NCI-H446 (cell line): ENCODE data around the gene AIG1.
"Not testable (repeated sequence)": the region's sequence is repeated elsewhere in the genome, so short reads cannot be mapped to it uniquely, and the experiment has no call there.

Experiments
- DNase-seq, 2 experiments: peaks; one replicate each; lab custom pipeline; 2025; lab: John Stamatoyannopoulos, UW

AIG1 gene

GRCh38 chr6:143270026-143270425, 209.3 kb downstream of the AIG1 start:
- DNase-seq, result no peak

GRCh38 chr6:143271024-143271423, 210.3 kb downstream of the AIG1 start:
- DNase-seq, result peak; percentile 91 to 94

- DNase-seq, result no peak
Measured at GRCh38 chr6:143276436-143276835, 215.7 kb downstream of the AIG1 start.

DNA sequence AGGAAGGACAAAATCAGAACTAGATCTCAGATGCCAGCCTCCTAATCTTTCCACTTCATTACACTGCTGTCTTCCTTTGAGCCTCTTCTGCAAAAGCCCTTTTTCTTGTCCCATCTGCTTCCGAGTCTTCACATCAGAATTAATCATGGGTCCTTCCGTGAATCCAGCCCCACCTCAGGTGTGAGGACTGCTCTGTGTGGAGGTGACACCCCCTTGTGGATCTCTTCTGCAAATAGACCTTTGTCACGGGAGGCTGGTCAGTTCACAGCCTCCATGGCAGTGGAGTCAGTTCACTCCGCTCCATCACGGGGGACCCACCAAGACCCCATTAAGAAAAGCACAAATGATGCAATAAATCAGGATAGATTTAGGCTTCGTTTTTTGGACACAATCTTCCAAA, 218.7 kb downstream of the AIG1 start:
- DNase-seq, result peak in 1 of 2 experiments; percentile 18

DNA sequence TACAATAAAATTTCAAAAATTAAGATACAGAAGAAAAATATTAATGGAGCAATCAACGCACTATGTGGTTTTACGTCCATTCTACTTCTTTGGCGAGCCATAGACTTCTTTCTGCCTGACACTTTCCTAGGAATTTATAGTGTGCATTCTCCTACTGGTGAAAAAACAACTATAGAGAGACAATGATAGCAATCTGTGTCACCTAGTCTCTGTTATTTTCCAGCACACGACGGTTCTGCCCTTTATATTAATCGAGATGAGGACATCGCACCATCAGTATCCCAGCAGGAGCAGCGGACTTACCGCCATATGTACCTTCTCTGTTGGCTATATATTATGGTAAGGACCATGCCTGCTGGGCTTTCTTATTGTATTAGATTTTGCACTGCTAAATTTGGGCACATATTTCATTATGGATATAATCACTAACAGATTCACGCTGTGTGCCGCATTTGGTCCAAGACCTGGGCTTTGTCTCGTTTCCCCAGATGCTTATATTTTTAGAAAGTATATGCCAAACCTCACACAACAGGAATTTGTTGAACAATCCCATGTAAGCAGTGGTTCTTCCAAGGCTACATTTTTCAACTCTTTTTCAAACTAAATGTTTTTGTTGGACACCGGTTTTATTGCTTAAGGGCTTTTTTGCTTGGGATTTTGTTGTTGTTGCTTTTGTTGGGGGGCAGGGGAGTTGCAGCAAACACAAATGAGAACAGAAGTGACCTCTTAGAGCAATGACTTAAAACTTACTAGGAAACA, 223.4 kb downstream of the AIG1 start:
- no peak for DNase-seq

DNA sequence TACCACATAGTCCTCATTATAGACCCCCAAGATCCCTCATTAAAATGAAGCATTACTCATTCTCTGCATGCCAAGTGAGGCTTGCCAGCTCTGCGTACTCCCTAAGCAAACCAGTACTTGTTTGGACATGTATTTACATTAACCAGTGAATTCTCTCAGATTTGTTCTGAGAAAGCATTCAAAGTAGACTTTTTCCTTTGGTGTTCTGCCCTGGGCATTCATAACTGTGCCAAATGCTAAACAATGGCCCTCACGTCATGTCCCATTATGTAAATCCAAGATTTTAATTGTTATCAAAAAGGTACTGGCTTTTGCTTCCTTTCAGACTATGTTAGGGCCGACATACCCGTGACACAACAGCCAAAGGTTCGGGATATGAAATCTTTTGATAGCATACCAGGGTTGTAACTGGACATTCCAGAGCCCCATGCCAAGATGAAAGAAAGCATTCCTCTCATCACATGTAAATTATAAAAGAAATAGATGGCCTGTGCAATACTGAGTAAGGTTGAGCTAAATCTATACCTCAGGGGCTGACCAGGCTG, 225.6 kb downstream of the AIG1 start:
- peak; percentile 76 to 78 for DNase-seq

DNA sequence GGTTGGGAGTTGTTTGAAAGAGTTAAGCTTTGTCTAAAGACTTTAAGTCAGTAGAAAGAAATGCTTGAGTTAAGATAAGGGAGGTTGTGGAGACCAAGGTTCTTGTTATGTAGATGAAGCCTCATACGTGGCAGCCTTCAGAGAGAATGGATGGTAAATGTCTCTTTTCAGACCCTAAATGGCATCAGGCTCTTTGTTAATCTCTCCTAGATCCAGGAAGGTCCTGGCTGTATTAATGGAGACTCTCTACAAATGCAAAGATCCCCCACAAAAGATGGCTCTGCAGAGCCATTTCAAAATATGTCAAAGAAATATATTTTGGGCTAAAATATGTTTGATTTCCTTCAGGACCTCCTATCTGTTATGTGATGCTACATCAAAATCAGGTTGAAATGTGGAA, 228.2 kb downstream of the AIG1 start:
- no peak for DNase-seq

DNA sequence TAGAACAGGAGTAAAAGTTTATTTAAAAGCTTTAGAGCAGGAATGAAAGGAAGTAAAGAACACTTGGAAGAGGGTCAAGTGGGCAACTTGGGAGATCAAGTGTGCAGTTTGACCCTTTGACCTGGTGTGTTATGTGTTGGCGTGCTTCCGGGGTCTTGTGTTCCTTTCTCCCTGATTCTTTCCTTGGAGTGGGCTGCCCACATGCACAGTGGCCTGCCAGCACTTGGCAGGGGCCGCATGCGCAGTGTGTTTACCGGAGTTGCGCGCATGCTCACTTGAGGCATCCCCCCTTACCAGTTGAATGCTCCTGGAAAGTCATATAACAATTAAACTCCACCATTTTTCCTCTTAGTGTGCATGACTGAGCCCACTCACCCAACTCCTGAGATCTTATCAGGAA, 229.5 kb downstream of the AIG1 start:
- no peak for DNase-seq

DNA sequence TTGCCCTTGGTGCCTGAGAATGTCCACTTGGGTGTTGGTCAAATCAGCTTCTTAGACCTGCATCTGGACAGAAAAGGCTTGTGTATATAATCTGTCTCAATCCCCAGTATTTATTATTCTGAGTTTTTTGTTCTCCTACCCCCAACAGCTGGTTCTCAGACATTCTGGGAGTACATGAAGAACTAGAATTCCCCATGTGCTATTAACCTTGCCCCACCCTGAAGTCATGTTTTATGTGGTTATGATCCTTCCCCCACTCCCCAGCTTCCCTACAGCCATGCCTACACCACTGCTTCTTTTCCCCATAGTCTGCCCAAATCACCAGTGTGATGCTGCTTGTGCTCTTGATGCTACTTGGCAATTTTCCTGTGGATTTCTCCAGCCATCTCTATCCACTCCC, 232.8 kb downstream of the AIG1 start:
- no peak for DNase-seq

DNA sequence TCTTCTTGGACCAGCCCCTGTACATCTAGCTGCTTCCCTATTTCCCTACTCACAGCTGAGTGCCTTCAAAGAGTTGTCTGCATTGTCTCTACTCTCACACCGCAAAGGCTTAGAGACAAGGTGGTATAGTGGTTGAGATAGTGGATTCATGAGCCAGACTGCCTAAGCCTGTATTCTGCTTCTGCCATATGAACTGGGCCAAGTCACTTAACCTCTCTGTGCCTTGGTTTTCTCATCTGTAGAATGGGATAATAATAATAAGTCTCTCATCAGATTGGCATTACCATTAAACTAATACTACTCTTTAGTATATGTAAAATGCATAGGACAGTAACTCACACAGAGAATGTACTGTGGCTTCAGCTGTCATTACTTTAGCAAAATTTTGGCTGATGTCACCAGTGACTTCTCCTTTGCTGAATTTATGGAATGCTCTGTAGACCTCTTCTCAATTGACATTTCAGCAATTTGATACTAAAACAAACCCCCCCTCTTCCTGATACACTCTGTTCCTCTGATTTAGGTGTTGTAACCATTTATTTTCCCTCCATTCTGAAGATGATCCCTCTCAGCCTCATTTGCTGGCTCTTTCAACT, 233.7 kb downstream of the AIG1 start:
- no peak for DNase-seq

DNA sequence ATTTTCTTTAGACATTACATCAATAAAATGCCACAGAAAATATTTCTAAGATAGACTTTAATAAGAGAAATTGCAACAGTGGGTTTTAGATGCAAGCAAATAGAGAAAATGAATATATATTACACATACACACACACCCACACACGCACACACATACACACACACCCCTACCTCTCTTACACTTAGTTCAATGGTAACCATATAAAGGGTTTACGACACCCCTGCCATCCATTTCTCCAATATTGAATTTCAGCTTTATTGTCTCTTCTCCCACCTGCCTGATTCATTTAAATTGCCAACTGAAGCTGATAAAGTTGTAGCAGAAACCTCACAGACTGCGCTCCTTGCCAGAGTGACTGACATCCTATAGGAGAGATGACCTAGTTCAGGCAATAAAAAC, 235.2 kb downstream of the AIG1 start:
- DNase-seq, result no peak

DNA sequence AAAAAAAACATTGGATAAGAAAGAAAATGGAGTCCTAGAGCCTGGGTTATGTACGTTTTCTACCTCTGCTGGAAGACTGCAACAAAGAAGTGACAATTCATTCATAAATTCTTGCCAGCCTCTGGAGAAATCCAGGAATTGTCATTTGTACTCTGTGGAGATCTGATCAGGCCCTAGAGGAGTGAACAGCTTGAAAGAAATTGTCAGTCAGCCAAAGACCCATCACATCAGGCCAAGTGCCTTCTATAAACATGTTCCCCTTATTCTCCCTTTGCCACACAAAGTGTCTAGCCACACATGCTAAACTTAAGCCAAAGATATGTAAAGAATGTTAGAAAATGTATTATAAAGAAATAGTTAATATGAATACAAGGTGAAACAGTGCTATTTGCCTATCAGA, 237.4 kb downstream of the AIG1 start:
- DNase-seq, result peak; percentile 22 to 71

DNA sequence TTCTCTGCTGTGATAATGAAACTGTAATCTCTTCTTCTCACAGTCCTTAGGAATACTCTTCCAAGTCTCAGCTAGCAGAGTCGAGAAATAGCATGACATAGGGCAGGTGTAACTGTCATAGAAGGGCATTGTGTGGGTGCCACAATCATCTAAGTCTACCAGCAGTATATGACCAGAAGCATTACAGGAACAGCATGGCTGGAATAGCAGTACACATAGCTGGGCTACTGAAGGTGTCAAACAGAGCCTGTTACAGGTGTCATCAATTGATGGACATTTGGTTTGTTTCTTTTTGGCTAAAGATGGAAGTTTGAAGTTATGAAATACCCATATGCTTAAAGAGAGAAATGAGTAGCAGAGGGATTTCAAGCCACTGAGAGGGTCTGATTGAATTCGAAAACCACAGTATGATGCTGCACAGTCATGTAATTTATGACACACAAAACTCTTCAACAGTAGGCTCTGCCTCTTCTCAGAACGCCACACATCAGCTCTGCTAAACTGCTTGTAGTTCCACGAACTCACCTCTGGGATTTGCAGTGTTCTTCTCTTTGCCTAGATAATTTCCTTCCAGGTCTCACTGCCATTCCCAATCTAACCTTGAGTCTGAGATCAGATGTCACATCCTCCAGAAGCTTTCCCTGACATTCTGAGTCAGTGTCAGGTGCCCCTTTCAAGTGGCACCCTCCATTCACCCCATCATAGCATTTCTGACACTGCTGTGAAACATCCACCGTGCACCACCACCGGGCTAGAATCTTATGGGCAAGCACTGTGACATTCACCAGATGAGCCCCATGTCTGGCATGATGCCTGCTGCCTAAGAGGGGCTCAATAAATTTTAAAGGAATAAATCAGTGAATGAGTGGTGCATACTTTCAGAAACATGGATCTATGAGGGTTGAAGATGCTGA, 238.8 kb downstream of the AIG1 start:
- no peak for DNase-seq

- no peak for DNase-seq
Measured at GRCh38 chr6:143301188-143301587, 240.5 kb downstream of the AIG1 start.

DNA sequence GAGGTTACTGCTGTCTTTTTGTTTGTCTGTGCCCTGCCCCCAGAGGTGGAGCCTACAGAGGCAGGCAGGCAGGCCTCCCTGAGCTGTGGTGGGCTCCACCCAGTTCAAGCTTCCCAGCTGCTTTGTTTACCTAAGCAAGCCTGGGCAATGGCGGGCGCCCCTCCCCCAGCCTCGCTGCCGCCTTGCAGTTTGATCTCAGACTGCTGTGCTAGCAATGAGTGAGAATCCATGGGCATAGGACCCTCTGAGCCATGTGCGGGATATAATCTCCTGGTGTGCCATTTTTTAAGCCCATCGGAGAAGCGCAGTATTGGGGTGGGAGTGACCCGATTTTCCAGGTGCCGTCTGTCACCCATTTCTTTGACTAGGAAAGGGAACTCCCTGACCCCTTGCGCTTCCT, 247.1 kb downstream of the AIG1 start:
- DNase-seq, result not testable (repeated sequence)

GRCh38 chr6:143313163-143313562, 252.5 kb downstream of the AIG1 start:
- DNase-seq, result no peak

GRCh38 chr6:143321491-143322086, 260.9 kb downstream of the AIG1 start:
- no peak for DNase-seq

DNA sequence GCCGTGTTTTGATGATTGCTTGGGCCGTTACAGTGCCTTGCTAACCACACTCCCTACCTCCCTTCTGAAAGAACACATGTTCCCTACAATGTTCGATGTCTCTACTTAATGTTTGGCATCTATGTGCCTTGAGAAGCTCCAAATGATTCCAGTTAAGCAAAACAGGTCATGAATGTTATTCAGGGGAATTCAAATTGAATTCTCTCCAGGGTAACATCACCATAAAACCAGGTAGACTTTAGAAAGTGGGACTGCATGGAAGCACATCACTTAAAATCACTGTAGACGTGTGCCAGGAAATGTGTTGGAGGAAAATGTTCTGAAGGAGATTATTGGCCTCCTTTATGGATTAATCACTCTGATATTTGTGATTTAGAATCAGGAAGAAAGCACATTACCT, 261.7 kb downstream of the AIG1 start:
- DNase-seq, result no peak

- DNase-seq, result no peak
Measured at GRCh38 chr6:143323729-143324470, 263.2 kb downstream of the AIG1 start.

- DNase-seq, result no peak
Measured at GRCh38 chr6:143325379-143326140, 264.9 kb downstream of the AIG1 start.

DNA sequence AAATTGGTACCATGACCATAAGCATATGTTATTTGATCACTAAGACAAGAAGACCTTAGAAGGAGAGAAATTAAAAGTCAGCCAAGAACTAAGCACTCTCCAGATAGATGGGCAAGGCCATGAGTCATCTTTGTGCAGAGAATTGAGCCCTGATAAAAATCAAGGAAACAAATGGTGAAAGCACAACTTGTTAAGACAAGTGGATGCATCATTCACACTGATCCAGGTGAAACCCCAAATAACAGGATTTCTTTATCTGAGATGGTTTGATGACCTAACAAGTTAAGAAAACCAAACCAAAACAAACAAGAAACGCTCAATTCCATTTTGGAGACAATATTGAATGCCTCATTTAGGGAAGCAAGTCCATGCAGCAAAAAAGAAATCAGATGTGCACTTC, 268.2 kb downstream of the AIG1 start:
- DNase-seq, result no peak
